ENCODE data around the gene STPG3. TPM values are rescaled to one million over a fixed set of nuclear protein-coding genes. Genes with fewer than 3 reads are reported as not detected.

STPG3 gene
- total and polyA plus RNA-seq, 2 of the 13 experiments (the other 11 are each of a cell fraction or from before 2014, with no cell fraction given): not detected

DNA sequence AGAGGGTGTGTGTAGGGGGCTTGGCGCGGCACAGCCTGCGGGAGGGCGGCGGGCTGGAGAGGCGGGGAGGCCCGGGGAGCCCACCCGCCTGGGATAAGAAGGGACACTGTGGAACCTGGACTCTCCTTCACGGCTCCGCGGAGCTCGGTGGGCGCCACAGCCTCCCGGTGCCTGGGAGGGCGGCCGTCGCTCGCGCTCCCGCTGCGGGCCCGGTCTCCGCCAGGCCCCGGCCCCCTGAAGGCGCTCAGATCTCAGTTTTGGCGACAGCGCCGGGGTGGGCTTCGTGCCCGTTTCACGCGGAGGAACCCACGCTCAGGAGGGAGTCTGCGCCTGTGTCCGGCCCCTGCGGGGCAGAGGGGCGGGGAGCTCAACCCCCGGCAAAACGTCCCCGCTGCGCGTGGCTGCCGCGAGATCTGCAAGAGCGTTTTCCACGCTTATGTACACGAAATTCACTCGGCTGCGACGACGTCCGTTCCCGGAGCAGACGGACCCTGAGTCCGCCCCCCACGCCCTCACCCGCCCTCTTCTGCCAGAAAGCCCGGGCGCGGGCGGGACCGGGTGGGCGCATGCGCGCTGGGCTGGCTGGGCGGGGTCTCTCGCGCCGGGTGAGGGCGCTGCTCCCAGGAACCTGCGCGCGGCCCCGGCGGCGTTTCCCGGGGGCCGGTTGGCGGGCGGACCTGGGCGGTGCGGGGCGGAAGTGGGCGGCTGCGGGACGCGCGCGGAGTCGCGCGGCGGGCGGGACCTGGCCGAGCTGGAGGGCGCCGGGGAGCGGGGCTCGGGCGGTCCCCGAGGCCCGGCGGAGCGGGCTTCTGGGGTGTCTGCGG is 3.8 kb downstream of the STPG3 start, which contains the start of gene NELFB (continued):
- no peak for TF ChIP-seq ZNF660 (CRISPR knock-in tag; IDR thresholded peaks at IDR 0.05; ENCODE audit: borderline replicate concordance, low read depth)
- no peak; the same call in 1 of the 2 replicates for TF ChIP-seq ZNF329 (CRISPR knock-in tag; IDR thresholded peaks at IDR 0.05; ENCODE audit: low read depth)
- 0 out of 2 replicates have a peak, but pooled peaks have one; percentile 21 for TF ChIP-seq KDM6A (CRISPR knock-in tag; IDR thresholded peaks at IDR 0.05; ENCODE audit: low read depth)
- TF ChIP-seq ZFP37 (CRISPR knock-in tag; IDR thresholded peaks at IDR 0.05; ENCODE audit: borderline replicate concordance): no peak
- no peak for TF ChIP-seq KAT2B (IDR thresholded peaks at IDR 0.05; ENCODE audit: borderline replicate concordance, low read depth, low read length)
- no peak for TF ChIP-seq NBN (conservative IDR thresholded peaks at IDR 0.05)
- TF ChIP-seq, protein P1, sequence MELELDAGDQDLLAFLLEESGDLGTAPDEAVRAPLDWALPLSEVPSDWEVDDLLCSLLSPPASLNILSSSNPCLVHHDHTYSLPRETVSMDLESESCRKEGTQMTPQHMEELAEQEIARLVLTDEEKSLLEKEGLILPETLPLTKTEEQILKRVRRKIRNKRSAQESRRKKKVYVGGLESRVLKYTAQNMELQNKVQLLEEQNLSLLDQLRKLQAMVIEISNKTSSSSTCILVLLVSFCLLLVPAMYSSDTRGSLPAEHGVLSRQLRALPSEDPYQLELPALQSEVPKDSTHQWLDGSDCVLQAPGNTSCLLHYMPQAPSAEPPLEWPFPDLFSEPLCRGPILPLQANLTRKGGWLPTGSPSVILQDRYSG (CRISPR knock-in tag; IDR thresholded peaks at IDR 0.05): no peak
- TF ChIP-seq KLF11 (CRISPR knock-in tag; IDR thresholded peaks at IDR 0.05): no peak
- no peak for TF ChIP-seq CEBPG (CRISPR knock-in tag; IDR thresholded peaks at IDR 0.05)
- TF ChIP-seq ZKSCAN8 (CRISPR knock-in tag; IDR thresholded peaks at IDR 0.05; ENCODE audit: borderline replicate concordance): no peak
- TF ChIP-seq PHF5A (CRISPR knock-in tag; IDR thresholded peaks at IDR 0.05; ENCODE audit: low read depth, unreplicated experiment): no peak
- TF ChIP-seq, protein P2, sequence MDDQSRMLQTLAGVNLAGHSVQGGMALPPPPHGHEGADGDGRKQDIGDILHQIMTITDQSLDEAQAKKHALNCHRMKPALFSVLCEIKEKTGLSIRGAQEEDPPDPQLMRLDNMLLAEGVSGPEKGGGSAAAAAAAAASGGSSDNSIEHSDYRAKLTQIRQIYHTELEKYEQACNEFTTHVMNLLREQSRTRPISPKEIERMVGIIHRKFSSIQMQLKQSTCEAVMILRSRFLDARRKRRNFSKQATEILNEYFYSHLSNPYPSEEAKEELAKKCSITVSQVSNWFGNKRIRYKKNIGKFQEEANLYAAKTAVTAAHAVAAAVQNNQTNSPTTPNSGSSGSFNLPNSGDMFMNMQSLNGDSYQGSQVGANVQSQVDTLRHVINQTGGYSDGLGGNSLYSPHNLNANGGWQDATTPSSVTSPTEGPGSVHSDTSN (CRISPR knock-in tag; IDR thresholded peaks at IDR 0.05; ENCODE audit: borderline replicate concordance): no peak
- TF ChIP-seq ZNF383 (CRISPR knock-in tag; IDR thresholded peaks at IDR 0.05; ENCODE audit: borderline replicate concordance): no peak
- no peak for TF ChIP-seq FIP1L1 (IDR thresholded peaks at IDR 0.05; ENCODE audit: borderline replicate concordance, insufficient read depth, low read depth, low read length)
- peak; percentile 36; the same call in 1 of the 2 replicates for TF ChIP-seq ZNF713 (CRISPR knock-in tag; IDR thresholded peaks at IDR 0.05)
- TF ChIP-seq TCF7 (IDR thresholded peaks at IDR 0.05; ENCODE audit: low read depth): no peak
- TF ChIP-seq, protein P3, sequence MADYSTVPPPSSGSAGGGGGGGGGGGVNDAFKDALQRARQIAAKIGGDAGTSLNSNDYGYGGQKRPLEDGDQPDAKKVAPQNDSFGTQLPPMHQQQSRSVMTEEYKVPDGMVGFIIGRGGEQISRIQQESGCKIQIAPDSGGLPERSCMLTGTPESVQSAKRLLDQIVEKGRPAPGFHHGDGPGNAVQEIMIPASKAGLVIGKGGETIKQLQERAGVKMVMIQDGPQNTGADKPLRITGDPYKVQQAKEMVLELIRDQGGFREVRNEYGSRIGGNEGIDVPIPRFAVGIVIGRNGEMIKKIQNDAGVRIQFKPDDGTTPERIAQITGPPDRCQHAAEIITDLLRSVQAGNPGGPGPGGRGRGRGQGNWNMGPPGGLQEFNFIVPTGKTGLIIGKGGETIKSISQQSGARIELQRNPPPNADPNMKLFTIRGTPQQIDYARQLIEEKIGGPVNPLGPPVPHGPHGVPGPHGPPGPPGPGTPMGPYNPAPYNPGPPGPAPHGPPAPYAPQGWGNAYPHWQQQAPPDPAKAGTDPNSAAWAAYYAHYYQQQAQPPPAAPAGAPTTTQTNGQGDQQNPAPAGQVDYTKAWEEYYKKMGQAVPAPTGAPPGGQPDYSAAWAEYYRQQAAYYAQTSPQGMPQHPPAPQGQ (CRISPR knock-in tag; IDR thresholded peaks at IDR 0.05; ENCODE audit: borderline replicate concordance): no peak
- TF ChIP-seq ESRRA (CRISPR knock-in tag; IDR thresholded peaks at IDR 0.05; ENCODE audit: low read depth): peak; percentile 61; the same call in 1 of the 2 replicates
- TF ChIP-seq SRSF4 (IDR thresholded peaks at IDR 0.05; ENCODE audit: low read depth, low read length, poor library complexity, severe bottlenecking): no peak
- TF ChIP-seq LCORL (IDR thresholded peaks at IDR 0.05): no peak
- no peak for TF ChIP-seq LCORL (CRISPR knock-in tag; IDR thresholded peaks at IDR 0.05)
- no peak for TF ChIP-seq MYNN (CRISPR knock-in tag; IDR thresholded peaks at IDR 0.05; ENCODE audit: low read depth)
- TF ChIP-seq ZNF552 (CRISPR knock-in tag; IDR thresholded peaks at IDR 0.05; ENCODE audit: borderline replicate concordance): no peak
- 0 out of 2 replicates have a peak, but pooled peaks have one; percentile 69 for TF ChIP-seq YEATS4 (CRISPR knock-in tag; IDR thresholded peaks at IDR 0.05; ENCODE audit: borderline replicate concordance)
- TF ChIP-seq YY1 (IDR thresholded peaks at IDR 0.05; ENCODE audit: insufficient read depth, insufficient replicate concordance, low read depth, low read length): peak; percentile 84
- TF ChIP-seq ZEB1 (IDR thresholded peaks at IDR 0.05; ENCODE audit: insufficient replicate concordance, low read depth): peak; percentile 21

Data from HepG2 (cell line).